ENCODE results near the gene CDC6.

The CDC6 gene

DNA sequence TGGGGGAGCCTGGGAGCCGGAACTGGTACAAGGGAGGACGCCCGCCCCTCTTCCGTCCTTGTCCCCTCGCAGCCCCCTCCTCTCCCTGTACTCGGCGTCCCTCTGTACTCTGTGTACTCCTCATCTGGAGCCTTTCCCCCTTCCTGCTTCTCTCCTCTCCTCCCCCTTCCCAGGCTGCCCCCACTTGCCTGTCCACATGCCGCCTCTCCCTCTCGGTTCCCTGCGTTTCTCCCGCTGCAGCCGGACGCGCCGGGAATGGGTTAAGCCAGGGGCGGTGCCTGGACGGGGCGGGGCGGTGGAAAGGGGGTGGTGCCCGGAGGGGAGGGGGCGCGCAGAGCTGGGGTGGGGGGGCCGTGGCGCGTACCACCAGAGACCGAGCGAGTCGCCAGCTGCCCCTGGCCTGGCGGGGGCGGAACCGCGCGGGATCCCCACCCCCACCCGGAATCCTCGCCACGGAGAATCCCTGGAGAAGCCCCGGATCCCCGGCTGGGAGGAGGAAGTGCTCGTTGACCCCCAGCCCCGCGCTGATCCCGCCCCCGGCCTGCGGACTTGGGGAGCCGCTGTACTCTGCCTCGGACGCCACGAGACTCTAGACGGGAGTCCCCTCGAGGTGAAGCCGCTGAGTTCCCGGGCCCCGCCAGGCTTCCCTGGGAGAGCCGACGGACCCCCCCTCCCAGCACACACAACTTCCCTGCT is 54.3 kb downstream of the CDC6 start:
- peak; percentile 65 for DNase-seq

DNA sequence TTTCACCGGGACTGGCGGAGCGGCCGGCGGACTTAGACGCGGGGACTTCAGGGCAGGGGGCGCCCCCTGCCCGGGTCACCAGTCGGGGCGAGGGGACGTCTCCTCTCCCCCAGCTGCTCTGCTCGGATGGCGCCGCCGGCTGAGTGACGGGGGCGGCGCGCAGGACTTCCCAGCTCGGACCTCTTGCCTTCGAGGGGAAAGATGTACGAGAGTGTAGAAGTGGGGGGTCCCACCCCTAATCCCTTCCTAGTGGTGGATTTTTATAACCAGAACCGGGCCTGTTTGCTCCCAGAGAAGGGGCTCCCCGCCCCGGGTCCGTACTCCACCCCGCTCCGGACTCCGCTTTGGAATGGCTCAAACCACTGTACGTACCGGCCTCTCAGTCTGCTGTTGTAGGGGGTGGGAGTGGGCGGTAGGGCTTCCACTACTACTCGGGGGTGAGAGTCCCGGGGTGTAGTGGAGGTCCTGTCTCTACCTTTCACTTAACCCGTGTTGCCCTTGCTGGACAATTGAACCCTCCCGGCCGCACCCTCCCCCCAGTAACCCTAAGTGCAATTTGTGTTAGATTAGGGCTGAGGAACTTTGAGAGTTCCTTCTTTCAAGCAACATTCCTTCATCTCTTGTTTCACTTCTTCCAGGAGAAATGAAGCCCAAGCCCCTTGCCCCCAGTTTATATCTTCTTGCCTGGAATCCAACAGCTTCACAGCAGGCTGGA is 55.0 kb downstream of the CDC6 start:
- no peak for DNase-seq

DNA sequence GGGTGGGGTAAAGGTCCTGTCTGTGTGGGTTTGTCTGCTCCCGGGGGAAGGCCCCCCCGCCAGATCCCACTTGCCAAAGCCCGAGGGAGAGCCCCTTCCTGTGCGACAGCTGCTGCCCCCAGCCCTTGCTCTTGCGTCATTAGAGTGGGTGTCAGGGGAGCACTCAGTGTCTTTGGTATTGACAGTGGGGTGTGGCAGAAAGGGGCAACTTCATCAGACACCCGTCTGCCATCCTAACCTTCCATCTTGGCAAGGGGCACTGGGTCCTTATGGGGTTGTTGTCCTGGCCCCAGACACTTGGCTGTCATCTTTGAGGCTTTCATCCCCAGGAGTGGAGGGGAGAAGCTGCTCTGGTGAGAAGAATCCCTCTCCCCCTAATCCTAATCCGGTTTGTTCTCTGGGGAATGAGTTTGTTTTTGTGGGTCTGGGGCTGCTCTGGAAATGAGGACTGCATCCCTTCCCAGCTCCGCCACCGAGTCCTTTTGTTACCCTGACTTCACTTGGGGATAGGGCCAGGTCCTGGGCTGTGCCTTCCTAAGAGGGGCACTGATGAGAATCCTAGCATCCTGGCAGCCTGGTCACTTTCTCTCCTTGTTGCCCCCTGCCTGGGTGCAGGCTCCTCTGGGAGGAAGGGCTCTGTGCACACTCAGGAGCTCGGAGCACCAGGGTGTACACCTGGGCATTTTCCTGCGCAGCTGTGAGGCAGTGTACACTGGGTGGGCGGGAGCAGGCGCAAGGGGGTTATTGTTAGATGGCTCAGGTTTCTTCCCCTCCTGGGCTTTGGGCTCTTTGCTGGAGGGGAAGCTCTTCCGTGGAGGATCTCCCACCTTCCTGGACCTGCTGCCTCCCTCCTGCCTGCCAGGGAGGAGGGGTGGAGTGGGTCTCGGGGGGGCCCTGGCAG is 55.8 kb downstream of the CDC6 start:
- DNase-seq: no peak

GRCh38 chr17:40344421-40345160 is 56.9 kb downstream of the CDC6 start:
- peak; percentile 36 for DNase-seq

GRCh38 chr17:40345161-40345993 is 57.7 kb downstream of the CDC6 start:
- DNase-seq: peak; percentile 71

- no peak for DNase-seq
Observed at GRCh38 chr17:40345994-40346764, 58.5 kb downstream of the CDC6 start.

GRCh38 chr17:40346765-40347158 is 59.1 kb downstream of the CDC6 start:
- no peak for DNase-seq

DNA sequence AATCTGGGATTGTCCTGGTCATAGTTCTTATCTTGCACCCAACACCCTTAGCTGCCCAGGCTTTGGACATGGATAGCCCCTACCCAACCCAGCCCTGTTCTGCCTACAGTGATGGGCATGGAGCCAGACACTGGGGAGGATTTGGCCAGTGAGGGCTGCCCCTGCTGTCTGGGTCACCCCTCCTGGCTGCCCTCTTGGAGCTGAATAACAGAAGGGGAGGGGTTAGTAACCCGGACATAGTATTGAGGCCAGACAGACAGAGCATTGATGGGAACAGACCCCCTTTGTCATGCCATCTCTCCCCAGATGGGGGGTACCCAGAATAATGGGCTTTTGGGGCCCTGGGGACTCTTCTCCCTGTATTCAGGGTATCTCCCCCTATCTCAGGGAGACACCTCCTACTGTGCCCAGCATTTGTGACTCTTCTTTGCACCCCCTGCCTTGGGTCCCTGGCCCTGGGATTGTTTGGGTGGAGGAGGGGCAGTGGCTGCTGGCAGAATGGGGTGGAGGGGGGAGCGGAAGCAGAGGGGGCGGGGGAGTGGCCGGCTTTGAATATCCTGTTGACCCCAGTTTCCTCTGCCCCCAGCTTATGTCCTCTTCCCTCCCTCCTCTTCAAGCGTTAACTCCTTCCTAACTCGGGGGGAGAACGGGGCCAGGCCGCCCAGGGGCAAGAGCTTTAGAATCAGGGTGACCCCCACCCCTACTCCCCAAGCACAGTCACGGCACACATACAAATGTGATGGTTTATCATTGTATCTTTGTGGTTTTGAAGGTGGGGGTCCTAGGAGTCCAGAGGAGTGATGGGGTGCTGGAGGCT is 59.8 kb downstream of the CDC6 start:
- no peak for DNase-seq

- DNase-seq: no peak
Observed at GRCh38 chr17:40348136-40348504, 60.4 kb downstream of the CDC6 start.

DNA sequence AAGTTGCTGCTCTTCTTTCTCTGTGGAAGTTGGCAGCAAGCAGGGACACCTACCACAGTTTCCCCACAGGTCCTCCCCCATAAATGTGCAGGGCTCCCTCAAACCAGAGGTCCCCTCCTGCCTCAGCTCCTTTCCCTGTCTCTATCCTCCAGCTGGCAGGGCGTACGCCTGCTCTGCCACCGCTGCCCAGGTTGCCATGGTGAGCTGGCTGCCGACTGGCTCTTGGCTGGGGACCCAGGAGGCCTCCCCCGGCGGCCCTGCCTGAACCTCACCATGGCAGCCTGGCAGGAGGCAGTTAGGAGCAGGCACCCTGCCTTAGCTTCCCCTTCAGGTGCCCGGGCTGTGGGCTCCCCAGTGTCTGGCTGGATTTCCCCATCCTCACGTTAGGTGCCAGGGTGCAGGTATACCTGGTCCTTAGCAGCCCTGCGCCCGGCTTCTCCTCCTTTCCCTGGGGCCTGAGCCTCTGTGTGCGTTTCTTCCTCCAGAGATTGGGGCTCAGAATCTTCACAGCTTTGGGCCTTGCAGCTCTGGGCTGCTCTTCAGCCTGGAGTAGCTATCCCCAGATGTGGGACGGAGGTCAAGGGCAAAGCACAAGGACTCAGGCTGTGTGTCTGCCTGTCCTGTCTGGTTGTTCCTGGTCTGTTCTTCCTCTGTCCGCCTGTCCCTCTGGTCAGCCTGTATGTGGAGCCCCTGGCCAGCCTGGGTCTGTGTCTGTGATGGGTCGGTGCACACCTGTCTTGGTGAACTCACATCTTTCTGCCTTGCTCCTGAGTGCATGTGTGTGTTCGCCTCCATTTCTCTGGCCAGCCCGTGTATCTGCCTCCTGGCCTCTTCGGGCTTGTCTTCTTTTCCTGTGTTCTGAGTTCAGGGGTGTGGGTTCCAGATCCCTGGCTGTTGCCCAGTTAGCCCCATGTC is 61.1 kb downstream of the CDC6 start:
- DNase-seq: no peak

GRCh38 chr17:40349477-40349894 is 61.8 kb downstream of the CDC6 start:
- DNase-seq: no peak

DNA sequence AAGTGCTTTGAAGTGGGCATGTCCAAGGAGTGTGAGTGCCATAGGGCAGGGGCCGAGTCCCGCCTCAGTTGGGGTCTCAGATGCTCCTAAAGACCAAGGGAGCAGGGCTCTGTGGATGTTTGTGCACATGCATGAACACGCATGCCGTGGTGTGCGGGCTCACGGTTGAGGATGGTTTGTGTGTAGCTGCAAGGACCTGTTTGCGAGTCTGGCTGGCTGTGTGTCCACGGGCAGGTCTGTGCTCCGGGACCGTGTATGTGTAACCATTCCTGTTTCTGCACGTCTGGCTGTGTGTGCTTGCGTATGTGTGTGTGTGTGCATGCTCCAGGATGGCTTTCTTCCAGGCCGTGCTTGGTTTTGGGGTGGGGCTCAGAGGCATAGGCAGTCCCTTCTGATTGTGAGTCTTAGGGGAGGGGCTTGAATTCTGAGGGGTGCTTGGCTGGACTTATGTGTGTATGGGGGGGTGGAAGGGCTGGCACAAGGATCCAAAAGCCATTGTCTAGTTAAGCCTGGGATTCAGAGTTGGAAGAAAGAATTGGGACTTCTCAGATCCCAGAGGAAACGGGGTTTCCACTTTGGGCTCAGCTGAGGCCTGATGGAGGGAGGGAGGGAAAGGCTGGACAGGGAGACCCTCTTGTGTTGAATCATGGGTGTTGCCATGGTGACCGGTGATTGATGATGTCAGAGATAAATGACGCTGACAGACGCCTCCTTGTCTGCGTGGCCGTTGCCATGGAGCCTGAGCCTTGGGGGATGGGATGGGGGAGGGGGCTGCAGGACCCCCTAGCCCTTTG is 62.4 kb downstream of the CDC6 start:
- DNase-seq: no peak

GRCh38 chr17:40350689-40351358 is 63.1 kb downstream of the CDC6 start:
- DNase-seq: no peak

GRCh38 chr17:40351359-40352236 is 63.9 kb downstream of the CDC6 start:
- no peak for DNase-seq

GRCh38 chr17:40352237-40352778 is 64.6 kb downstream of the CDC6 start:
- DNase-seq: no peak

DNA sequence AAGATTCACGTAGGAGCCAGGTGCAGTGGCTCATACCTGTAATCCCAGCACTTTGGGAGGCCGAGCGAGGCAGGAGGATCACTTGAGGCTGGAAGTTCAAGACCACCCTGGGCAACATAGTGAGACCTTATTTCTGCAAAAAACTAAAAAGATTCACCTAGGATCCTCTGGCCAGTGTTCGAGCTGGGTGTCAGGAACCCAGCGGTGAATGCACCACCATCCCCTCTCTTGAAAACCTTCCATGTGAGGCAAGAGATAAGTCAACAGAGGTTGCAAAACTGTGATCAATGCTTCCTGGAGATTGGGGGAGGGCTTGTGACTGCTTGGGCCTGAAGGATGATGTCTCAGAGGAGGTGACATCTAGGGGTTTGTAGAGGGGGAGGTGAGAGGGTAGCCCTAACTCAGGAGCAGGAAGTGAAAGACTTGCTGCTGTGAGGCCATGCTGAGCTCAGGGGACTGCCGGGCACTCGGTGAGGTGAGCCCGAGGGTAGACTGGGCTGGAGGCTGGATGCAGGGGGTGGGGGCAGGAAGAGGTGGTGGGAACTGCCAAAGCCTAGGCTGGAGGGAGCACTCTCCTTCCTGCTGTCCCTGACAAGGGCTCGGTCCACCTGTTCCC is 65.2 kb downstream of the CDC6 start:
- no peak for DNase-seq

Data from OCI-M1 (cell line).